ENCODE measurements around the gene ZNF275. TPM values are rescaled to one million over a fixed set of nuclear protein-coding genes. Genes with fewer than 3 reads are reported as not detected.

The ZNF275 gene
- total and polyA plus RNA-seq, 10 of the 15 experiments (the other 5 are each of a cell fraction or from before 2014, with no cell fraction given) = 1.3 to 17.4 (median 6.2) TPM

DNA sequence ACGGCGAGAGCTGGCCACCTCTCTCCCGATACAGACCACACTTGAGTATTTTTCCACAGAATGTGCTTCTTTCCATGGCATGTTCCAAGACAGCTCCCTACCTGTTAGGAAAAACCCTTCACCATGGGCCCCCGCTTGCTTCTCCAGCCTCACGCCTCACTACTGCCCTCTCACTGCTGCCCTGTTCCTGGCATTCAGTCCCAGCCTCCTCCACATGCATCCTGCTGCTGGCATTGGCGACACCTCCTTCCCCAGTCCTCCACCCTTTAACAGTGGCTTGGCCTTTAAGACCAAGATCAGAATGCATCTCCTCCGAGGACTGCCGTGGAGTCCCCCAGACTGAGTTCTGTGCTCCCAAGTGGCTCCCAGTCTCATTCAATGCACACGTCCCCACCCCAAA, 23.1 kb upstream of the ZNF275 start:
- POLR2A ChIA-PET = no interaction called here
- no peak overlapping the region for H3K27ac ChIP-seq (ENCODE audit: control insufficient read depth, insufficient read depth)
- no peak overlapping the region for H2AFZ ChIP-seq (ENCODE audit: control insufficient read depth, low read depth, low read length)
- H3K27me3 ChIP-seq (replicated peaks in 1 of 2; ENCODE audit: control insufficient read depth in 2 of 2, insufficient read depth in 2 of 2, low read length in 1 of 2) = no peaks in the 10 kb centered on the region
- BruUV-seq (replicated peaks) = no TSS peak
- RAD21 ChIA-PET (ENCODE audit: unreplicated experiment) = no interaction called here
- in situ Hi-C loops (cut with MboI) = loop anchor here (25.0 kb wide), 1 partner anchor 149 kb away; no protein-coding TSS in a partner anchor
- H3K4me2 ChIP-seq (ENCODE audit: control insufficient read depth, insufficient read depth) = no peak overlapping the region
- FAIRE-seq (no peak), DNase-seq (ENCODE audit: low read depth, low spot score) (no peak), ATAC-seq (no peak)
- H3K9ac ChIP-seq (ENCODE audit: control insufficient read depth, insufficient read depth, low read length) = no peak overlapping the region
- no peaks in the 10 kb centered on the region for H3K79me2 ChIP-seq (ENCODE audit: control insufficient read depth, insufficient read depth, low read length)
- SMC1A ChIA-PET (ENCODE audit: uncharacterized antibody, unreplicated experiment) = no interaction called here
- WGBS (ENCODE audit: insufficient coverage, insufficient replicate concordance, low lambda C conversion rate, missing lambda C conversion rate) = 49% methylated on average over 9 of the region's 9 CpGs
- H3K4me3 ChIP-seq = no peak overlapping the region
- CTCF ChIA-PET = no interaction called here
- H3K9me3 ChIP-seq (replicated peaks; ENCODE audit: control insufficient read depth, insufficient read depth, low read length) = no peaks in the 10 kb centered on the region
- TF ChIP-seq ZNF24 (IDR thresholded peaks at IDR 0.05) (no peak), CBX5 (IDR thresholded peaks at IDR 0.05; ENCODE audit: low read depth) (no peak), IKZF1 (conservative IDR thresholded peaks at IDR 0.05) (no peak), DPF2 (IDR thresholded peaks at IDR 0.05) (no peak), SPI1 (IDR thresholded peaks at IDR 0.05; ENCODE audit: borderline replicate concordance, insufficient read depth, low read depth, low read length) (no peak), ZBED1 (IDR thresholded peaks at IDR 0.05; ENCODE audit: borderline replicate concordance) (no peak), JUNB (IDR thresholded peaks at IDR 0.05) (no peak), SMARCA5 (IDR thresholded peaks at IDR 0.05) (no peak), ESRRA (IDR thresholded peaks at IDR 0.05; ENCODE audit: low read length) (no peak), FOS (IDR thresholded peaks at IDR 0.05; ENCODE audit: borderline replicate concordance, extremely low read depth, insufficient read length) (no peak), TARDBP (IDR thresholded peaks at IDR 0.05; ENCODE audit: borderline replicate concordance) (no peak), PAX8 (IDR thresholded peaks at IDR 0.05) (no peak), FOXK2 (IDR thresholded peaks at IDR 0.05) (no peak)
- TF ChIP-seq, protein P1, sequence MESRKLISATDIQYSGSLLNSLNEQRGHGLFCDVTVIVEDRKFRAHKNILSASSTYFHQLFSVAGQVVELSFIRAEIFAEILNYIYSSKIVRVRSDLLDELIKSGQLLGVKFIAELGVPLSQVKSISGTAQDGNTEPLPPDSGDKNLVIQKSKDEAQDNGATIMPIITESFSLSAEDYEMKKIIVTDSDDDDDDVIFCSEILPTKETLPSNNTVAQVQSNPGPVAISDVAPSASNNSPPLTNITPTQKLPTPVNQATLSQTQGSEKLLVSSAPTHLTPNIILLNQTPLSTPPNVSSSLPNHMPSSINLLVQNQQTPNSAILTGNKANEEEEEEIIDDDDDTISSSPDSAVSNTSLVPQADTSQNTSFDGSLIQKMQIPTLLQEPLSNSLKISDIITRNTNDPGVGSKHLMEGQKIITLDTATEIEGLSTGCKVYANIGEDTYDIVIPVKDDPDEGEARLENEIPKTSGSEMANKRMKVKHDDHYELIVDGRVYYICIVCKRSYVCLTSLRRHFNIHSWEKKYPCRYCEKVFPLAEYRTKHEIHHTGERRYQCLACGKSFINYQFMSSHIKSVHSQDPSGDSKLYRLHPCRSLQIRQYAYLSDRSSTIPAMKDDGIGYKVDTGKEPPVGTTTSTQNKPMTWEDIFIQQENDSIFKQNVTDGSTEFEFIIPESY (IDR thresholded peaks at IDR 0.05) = no peak
- TF ChIP-seq, protein P2, sequence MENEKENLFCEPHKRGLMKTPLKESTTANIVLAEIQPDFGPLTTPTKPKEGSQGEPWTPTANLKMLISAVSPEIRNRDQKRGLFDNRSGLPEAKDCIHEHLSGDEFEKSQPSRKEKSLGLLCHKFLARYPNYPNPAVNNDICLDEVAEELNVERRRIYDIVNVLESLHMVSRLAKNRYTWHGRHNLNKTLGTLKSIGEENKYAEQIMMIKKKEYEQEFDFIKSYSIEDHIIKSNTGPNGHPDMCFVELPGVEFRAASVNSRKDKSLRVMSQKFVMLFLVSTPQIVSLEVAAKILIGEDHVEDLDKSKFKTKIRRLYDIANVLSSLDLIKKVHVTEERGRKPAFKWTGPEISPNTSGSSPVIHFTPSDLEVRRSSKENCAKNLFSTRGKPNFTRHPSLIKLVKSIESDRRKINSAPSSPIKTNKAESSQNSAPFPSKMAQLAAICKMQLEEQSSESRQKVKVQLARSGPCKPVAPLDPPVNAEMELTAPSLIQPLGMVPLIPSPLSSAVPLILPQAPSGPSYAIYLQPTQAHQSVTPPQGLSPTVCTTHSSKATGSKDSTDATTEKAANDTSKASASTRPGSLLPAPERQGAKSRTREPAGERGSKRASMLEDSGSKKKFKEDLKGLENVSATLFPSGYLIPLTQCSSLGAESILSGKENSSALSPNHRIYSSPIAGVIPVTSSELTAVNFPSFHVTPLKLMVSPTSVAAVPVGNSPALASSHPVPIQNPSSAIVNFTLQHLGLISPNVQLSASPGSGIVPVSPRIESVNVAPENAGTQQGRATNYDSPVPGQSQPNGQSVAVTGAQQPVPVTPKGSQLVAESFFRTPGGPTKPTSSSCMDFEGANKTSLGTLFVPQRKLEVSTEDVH (IDR thresholded peaks at IDR 0.05; ENCODE audit: low read depth, partially characterized antibody) = no peak
- TF ChIP-seq, protein P3, sequence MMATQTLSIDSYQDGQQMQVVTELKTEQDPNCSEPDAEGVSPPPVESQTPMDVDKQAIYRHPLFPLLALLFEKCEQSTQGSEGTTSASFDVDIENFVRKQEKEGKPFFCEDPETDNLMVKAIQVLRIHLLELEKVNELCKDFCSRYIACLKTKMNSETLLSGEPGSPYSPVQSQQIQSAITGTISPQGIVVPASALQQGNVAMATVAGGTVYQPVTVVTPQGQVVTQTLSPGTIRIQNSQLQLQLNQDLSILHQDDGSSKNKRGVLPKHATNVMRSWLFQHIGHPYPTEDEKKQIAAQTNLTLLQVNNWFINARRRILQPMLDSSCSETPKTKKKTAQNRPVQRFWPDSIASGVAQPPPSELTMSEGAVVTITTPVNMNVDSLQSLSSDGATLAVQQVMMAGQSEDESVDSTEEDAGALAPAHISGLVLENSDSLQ (IDR thresholded peaks at IDR 0.05) = no peak
- H3K4me1 ChIP-seq (ENCODE audit: control insufficient read depth, insufficient read depth, low read length) = no peaks in the 10 kb centered on the region
- H3K36me3 ChIP-seq (ENCODE audit: control insufficient read depth in 2 of 2, insufficient read depth in 2 of 2, low read length in 1 of 2) = no peaks in the 10 kb centered on the region
- no peaks in the 10 kb centered on the region for H4K20me1 ChIP-seq (ENCODE audit: control insufficient read depth, insufficient read depth)
- intact Hi-C loops (cut with micrococcal nuclease; ENCODE audit: unreplicated experiment) = no loop called here
